GM19240 (cell line): Measurements from ENCODE around the gene SEPSECS.

Source experiments
- DNase-seq: peaks from one replicate; pipeline ENCODE4 v3.0.0; 2011; ENCODE audit warnings: low spot score; ENCODE audit not compliant: insufficient read length

The SEPSECS gene

DNA sequence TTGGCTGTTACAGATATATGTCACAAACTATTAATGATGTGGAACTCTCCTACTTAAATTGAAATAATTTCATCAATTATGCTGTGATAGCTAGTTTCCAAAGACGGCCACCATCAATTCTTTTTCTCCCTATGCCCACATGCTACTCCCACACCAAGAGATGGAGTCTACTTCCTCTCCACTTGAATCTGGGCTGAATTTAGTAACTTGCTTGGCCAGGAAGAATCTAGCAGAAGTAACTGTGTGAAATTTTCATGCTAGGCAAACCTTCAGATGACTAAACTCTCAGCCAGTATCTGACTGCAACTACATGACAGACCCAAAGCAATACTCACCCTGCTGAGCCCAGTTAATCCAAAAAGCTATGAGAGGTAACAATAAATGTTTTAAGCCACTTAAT lies 3.2 kb downstream of the SEPSECS start:
- DNase-seq, result no peak

DNA sequence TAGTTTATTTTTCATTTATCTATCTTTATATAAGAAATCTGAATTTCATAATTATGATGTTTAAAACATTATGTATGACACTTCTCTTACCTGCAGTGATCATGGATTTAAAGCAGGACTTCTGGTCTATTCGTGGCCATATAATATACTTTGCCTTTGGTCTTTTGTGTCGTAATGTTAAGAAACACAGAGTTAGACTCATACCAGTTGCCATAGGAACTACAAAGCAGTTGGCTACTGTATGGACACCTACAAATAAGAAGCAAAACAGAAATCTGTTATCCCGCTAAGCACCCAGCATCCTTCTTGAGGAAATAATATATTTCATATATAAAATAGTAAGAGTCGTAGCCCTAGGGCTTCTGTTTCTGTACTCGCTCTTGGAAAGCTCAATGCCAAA lies 4.3 kb downstream of the SEPSECS start:
- no peak for DNase-seq

DNA sequence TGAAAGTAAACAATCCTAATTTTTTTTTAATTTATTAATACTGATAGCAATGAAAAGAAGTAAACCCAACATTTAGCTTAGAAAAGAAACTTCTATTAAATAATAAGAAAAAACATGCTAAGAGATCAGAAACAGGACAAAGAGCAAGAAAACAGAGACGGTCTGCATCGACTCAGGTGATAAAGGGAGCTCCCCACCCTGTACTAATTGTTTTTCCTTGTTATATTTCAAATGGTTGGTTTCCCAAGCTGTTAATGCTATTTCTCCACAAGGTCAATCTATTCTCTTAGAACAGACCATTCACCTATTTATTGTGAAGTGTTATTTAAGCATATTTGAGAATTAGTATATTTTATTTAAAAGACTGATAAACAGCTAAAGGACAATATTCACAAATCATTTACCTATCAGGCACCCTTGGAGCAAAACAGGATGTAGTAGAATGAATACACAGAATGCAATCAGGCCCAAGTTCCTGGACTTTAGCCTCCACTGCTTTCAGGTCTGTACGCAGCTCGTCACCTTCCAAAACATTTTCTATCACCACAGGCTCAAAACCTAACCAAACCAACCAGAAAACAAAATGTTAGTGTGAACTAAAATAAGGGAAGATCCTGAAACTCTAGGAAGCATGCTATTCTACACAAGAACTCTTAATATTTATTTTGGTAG lies 5.5 kb downstream of the SEPSECS start:
- no peak for DNase-seq

DNA sequence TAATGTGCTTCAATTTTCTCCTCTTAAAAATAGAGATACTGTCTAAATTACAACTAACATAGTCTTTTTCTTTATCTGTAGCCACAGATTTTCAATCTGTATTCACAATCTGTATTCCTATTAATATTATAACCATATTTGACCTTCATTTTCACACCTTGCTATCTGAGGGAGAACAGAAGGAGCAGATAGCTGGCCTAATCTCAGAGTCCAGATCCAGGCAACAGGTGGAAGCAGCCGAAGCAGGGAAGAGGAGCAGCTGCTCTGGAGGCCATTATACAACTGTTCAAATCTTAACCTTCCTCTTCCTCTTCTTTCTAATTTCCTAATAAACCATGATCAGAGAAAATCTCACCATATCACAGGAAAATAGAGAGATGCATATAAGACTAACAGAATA lies 14.2 kb downstream of the SEPSECS start:
- no peak for DNase-seq

DNA sequence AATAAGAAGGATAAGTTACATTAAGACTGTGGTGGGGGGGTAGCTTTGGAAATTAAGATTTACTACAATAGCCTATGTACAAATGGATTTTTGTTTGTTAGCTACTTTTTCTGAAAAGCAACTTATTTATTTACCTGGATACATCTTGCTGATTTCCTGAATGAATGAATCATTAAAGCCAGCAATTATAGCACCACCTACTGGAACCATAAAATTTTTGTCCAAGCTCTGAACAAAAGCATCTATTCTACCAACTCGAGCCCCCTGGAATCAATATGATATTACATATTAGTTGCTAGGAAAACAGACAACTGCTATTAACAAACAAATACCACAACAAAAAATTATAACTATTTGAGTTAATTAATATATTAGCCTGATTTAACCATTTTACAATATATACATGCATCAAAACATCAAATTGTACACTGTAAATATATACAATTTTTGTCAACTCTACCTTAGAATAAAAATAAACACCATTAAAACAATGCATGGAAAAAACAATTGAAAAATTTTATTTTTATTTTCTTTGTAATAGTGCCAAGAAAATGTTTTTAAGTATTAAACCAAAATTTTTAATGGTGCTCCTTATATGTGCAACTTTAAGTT lies 15.3 kb downstream of the SEPSECS start:
- DNase-seq, result peak; percentile 2

DNA sequence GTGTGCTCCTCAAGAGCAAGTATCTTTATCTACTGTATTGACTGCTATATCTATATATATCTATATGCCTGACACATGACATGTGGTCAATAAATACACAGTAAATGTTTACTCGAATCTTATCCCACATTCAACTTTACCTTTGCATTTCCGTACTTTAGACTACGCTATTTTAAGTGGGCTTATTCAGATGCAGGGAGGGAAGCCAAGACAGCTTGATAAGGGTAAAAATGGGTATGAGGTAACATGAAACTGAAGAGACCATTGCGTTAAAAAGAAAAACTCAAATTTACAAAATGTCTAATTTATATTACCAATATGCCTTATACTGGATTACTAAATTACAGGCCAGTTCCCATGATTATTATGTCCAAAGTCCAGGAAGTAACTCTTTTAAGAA lies 17.8 kb downstream of the SEPSECS start:
- DNase-seq, result no peak

DNA sequence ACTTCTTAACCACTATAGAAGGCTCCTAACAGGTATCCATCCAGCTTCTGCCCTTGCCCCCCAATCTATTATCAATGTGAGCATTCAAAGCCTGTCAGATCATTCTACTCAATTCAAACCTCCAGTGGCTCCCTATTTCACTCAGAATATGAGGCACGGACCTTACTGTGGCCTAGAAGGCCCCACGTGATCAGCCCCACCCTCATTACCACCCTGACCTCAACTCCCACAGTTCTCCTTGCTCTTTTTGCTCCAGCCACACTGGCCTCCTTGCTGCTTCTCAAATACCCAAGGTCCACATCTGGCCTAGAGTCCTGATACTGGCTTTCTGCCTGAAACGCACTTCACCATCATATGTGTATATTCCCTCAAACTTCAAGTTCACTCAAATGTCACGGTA lies 18.7 kb downstream of the SEPSECS start:
- DNase-seq, result no peak

DNA sequence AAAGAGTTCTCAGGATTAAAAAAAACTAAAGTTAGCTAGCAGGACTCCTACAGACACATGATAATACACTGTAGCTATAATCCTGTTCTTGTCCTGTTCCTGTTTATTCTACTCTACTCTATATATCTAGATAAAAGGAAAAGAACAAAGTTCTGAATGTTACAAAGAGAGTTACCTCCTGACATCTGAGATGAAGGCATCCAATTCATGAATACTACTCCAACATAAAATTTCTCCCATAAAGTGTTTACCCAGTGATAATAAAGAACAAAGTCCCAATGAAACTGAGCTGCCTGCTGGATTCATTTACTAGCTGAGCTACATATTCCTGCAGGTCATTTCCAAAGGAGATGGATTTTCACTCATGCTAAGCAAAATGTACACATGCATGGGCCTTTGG lies 27.1 kb downstream of the SEPSECS start:
- DNase-seq, result no peak

DNA sequence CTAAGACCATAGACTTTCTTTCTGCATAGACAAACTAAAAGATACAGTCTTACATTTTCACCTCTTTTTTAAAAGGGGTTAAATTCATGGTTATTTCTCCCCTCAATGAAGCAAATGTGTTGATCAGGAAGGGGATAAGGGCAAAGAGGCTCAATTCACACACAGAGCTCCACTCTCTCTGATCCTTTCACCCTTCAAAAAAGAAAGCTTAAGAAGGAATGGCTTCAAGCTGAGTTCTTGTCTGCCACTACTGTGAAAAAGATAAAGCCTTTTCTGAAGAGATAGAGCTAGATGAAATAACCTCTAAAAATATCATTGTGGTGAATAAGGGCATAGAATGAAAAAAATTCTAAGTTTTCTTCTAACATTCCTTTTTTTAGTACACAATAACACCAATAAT lies 28.3 kb downstream of the SEPSECS start:
- no peak for DNase-seq

DNA sequence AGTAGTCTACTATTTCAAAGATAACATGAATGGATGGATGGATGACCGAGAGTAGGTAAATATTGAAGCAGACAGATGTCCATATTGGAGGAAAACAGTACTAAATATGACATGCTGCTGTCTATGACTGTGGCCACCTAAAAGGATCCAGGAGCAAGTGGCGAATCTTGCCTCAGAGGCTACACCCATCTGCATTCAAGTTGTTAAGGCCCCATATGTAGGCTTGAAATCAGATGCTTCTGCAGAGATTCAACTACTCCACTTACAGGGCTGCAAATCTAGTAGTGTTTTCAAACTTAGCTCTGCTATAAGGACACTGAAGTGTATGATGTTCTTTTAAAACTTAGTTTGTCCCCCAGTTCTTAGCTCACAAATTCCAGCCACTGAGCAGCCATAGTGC lies 28.9 kb downstream of the SEPSECS start:
- no peak for DNase-seq

DNA sequence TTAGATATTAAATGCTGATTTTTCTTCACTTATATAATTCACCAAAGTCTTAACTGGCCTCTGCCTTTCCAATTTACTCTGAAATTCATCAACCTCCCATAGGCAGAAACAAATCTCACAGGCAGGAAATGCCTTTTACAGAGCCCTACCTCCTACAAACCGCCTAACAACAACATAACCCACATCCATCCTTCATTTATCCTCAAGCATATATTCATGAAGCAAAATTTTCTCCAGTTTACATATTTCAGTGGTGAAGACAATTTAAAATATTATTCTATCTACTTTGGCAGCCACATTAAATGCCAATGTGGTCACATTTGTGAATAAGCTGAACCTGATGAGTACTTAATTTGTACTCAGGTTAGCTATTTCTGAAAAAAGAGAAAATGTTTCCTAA lies 30.3 kb downstream of the SEPSECS start:
- no peak for DNase-seq

DNA sequence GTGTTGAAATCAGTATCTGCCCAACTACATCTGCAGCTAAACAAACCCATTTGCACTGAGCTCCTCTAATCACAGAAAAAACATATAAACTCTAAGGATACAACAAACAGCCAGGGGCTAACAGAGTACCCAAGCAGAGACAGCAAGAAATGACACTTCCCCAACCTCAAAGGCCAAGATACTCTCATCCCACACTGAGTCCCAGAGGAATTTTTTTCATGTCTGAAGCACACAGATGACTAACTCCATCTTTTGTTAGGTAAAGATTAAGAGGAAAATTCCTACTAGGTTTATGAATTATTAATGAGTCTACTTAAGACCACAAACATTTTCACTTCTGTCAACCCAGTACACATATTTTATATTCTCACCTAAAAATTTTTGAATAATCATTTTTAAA lies 31.6 kb downstream of the SEPSECS start:
- DNase-seq, result no peak

DNA sequence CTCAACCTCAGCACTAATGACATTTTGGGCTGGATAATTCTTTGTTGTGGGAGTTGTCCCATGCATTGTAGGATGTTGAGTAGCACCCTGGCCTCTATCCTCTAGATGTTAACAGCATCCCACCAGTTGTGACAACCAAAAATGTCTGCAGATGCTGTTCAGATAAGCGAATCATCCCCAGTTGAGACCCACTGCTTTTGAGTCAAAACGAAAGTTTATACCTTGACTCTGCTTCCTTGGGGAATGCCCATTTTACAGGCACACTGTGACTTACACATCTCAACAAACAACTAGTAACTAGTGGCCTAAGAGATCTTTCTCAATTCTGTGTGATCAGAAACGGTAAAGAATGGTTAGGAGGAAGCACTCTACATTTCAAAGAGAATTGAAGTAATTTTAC lies 37.0 kb downstream of the SEPSECS start:
- no peak for DNase-seq

DNA sequence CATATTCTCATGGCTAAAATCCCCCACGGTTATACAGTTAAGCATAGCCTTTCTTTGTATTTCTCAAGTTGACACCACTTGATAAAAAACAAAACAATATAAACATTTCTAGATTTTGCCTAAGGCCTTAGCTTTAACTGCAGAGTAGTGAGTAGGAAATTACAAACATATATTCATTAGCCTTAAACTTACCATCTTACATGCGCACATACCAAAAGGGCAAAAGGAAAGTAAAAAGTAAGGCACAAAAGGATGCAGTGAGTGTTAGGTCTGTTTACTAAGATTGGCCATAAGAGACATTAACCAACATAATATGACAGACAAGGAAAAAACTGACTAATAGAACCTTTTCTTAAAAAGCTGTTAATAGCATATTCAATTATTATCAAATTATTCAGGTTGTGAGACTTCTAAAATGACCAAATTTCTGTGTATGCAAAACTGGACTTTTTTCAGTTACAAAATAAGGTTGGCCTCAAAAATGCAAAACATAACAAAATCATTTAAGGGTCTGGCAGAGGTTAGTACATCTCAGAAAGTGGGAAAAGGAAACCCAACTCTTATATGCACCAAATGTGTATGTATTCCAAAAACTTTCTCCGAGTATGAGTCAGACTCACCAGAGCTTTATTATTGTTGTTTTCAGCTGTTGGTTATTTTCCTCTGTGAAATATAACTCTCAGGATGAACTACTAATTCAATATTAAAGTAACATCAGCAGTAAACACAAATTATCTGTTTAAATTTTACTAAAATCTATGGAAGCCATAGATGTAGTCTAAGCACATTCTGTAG lies 39.9 kb downstream of the SEPSECS start:
- no peak for DNase-seq

DNA sequence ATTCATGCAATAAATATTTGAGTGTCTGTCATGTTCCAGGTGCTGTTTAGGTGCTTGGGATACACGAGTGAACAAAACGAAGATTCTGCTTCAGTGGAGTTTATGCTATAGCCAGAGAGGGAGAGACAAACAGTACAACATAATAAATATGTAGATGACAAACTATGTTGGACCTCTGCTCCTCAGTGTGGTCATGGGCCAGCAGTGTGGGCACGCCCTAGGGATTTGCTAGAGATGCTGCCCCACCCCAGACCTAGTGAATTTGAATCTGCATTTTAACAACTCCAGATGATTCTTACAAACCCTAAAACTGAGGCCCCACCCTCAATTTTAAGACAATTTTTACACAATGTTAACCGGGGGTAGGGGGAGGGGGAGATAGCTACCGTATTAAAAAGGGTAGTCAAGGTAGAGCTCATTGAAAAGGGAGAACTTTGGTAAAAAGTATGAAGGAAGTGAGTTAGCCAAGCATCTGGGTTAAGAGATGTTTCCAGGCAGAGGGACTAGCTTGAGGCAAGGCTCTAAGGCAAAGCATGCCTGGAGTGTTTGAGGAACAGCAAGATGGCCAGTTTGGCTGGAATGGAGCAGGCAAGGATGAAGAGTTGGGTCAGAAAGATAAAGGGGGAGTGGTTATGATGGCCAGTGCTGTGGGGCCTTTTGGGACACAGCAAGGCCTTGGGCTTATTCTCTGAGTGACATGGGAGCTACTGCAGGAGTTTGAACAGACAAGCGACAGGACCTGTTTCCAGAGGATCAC lies 42.4 kb downstream of the SEPSECS start:
- DNase-seq, result no peak

DNA sequence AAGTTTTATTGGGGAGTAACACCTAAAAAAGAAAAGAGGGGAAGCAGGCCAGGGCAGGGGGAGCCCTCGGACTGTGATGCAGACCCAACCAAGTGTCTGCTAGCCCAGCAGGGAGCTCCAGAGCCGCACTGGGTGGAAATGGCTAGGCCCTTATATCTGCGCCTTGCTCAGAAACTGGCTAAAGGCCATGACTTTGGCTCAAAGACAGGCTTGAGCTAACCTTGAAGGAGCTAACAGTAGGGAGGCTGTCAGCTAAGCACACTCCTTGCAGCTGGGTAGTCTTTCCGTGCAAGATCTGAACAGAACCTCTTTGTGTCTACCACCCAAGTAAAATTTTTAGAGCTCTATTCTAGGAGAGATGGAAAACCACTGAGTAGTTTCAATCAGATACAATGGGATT lies 43.0 kb downstream of the SEPSECS start:
- no peak for DNase-seq

DNA sequence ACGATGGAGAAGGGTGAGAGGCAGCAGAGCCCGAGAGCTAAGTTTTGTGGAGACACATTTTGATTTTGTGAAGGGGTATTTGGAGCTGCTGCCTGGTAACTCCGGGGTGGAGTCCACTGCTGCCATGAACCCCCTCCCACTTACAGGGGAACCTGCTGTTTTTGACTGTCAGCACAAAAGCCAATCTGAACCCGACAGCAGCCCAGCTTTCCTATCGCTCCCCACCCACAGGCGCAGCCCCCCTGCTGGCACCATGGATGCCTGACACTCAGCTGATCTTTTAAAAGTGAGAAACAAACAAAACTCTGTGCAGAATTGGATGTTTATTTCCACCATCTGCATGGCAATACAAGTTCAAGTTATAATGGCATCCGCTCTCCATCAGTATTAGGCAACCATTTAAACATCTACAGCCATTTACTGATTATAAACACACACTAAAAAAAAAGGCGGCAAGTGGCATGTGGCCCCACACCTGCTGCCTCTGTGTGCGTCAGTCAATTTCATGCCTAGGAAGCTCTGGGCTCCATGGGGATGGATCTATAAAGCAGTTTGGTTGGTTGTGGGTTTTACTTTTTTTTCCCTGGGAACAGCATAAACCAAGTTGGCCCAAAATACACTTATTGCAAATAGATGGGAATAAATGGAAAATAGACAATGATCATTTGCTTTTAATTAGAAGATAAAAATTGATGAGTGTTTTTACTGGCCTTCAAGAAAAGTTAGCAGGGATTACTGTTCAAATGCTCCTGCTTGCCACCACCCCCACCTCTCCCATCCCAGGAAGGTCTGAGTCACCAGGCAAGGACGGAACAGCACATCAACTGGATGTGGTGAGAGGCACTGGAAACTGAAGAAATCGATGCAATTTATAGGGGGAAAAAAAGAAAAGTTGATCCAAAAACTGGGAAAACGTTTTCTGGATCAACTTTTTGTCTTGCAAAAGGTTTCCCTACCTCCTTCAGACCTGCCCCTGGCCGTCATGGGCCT lies 46.0 kb downstream of the SEPSECS start:
- no peak for DNase-seq

DNA sequence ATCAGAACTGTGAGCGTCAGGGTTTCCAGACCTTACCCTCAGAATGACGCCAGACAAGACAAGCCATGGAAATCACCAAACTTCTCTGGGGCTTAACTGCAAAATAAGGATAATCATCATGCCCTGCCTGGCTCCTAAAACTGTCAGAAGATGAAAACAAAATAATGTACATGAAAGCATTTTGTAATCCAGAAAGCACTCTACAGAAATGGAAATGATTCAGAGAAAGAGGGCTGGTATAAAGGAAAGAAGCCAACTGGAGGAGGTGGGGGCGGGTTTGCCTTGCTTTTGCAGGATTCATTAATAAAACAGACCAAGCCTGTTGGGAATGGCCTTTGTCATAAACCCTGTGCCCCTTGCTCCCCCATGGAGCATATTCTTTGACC lies 47.3 kb downstream of the SEPSECS start:
- DNase-seq, result no peak

DNA sequence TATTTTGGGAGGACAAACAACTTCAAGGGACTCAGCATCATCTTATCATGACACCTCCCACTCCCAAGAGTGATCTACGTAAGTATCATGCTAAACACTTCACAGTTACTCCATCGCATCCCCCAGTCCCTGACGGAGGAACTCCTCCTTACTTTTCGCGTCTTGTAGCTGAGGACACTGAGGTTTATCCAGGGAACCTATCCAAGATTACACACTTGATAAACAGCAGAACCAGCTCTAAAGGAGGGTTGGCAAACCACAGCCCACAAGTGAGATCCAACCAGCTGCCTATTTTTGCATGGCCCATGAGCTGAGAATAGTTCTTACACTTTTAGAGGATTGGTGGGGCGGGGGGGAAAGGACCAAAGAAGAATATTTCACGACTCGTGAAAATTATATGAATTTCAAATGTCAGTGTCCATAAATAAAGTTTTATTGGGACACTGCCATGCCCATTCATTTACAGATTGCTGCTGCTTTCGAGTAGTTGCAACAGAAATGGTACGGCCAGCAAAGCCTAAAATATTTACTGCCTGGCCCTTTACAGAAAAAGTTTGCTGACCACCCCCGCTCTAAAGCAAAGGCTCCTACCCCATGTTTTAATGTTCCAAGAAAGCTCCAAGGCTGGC lies 47.8 kb downstream of the SEPSECS start:
- no peak for DNase-seq

DNA sequence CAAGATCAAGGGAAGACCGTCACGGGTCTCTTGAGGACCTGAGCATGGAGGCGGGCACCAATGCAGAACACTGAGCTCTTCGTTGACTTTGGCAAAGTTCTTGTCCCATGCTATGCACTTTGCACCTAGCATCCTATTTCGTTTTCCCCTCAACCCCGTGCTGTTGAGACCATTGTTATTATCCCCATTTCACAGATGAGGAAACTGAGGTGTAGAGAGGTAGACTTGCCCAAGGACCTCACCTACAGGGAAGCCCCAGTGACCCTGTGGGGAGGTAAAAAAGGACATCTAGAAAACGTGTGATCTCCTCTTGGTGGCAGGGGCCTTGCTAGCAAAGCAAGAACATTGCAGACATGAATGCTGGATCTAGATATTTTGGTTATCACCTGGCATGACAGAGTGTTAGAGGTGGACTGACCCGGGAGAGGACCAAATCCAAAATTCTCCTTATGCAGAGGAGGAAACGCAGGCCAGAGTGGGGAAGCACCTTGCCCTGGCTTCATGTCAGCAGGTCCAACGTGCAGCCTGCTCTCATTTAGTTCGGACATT lies 48.5 kb downstream of the SEPSECS start:
- no peak for DNase-seq
